Measurements from ENCODE around the gene MED9.

MED9 gene

GRCh38 chr17:17495536-17496188, 18.9 kb downstream of the MED9 start:
- H3K27ac ChIP-seq: no peak overlapping the region; the same call in 1 of the 2 replicates

DNA sequence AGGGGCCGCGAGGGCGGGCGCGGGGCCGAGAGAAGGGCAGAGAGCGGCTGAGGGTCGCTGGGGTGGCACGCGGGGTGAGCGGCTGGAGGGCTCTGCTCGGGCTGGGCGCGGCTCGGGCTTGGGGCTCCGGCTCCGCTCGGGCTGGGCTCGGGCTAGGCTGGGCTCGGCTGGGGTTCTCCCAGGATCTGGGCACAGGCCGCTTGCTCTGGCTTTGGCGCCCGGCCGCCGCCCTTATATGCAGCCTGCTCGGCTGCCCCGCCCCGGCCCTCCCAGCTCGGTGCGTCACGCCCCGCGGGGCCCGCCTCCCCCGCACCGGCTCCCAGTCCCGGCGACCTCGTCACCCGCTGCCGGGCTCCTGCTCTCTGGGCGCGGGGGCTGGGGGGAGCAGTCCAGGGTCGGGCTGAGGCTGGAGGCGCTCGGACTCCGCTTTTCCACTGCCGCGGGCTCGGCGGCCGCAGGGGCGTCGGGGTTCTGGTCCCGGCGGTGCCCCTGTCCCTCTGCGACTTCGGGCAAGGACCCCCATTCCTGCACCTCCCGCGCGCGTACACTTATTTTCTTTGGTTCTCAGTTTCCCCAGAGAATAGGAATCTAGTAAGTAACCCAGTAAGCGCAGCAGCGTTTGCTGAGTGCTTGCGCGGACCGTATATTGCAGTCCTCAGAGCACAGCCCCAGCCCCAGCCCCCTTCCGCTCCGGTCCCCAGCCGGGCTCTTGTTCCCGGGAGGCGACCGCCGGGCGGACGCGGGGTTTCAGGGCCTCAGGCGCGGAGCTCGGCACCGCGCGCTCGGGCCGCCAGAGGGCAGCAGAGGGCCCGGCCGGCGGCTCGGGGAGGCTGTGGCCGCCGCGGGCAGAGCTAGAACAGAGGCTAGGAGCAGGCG, 19.6 kb downstream of the MED9 start, which contains the start of gene RASD1:
Gene RASD1 (minus strand): TSS at position 207 of the 876 bp plus-strand sequence. CDS start 214 bp downstream, outside the sequence.
- peak within 1 kb of the TSS; percentile 46 for H3K27ac ChIP-seq
- TF ChIP-seq CTCF (IDR thresholded peaks at IDR 0.05): peak; percentile 98
- no peak for TF ChIP-seq ZFX (IDR thresholded peaks at IDR 0.05; ENCODE audit: borderline replicate concordance)

More at GRCh38 chr17:17495536-17496188, 18.9 kb downstream of the MED9 start:
- TF ChIP-seq CTCF (IDR thresholded peaks at IDR 0.05): no peak
- no peak for TF ChIP-seq ZFX (IDR thresholded peaks at IDR 0.05; ENCODE audit: borderline replicate concordance)

GRCh38 chr17:17497065-17497844, 20.5 kb downstream of the MED9 start:
- no peak overlapping the region; the same call in 1 of the 2 replicates for H3K27ac ChIP-seq

GRCh38 chr17:17497845-17498520, 21.2 kb downstream of the MED9 start:
- no peak for TF ChIP-seq CTCF (IDR thresholded peaks at IDR 0.05)
- TF ChIP-seq ZFX (IDR thresholded peaks at IDR 0.05; ENCODE audit: borderline replicate concordance): no peak

More at GRCh38 chr17:17497065-17497844, 20.5 kb downstream of the MED9 start:
- TF ChIP-seq CTCF (IDR thresholded peaks at IDR 0.05) (peak; percentile 72), ZFX (IDR thresholded peaks at IDR 0.05; ENCODE audit: borderline replicate concordance) (no peak)

GRCh38 chr17:17498606-17499301, 22.0 kb downstream of the MED9 start:
- H3K27ac ChIP-seq: no peak overlapping the region
- TF ChIP-seq ZFX (IDR thresholded peaks at IDR 0.05; ENCODE audit: borderline replicate concordance) (no peak), CTCF (IDR thresholded peaks at IDR 0.05) (no peak)

More at GRCh38 chr17:17497845-17498520, 21.2 kb downstream of the MED9 start:
- no peak overlapping the region for H3K27ac ChIP-seq
